ENCODE results near the gene PIK3R1.

- no peak for TF ChIP-seq HNF4A (conservative IDR thresholded peaks at IDR 0.05)
- no peak for TF ChIP-seq RAD21 (IDR thresholded peaks at IDR 0.05)
- TF ChIP-seq CTCF (IDR thresholded peaks at IDR 0.05; ENCODE audit: low read depth, low read length, missing input control): no peak
- no peak for TF ChIP-seq TAF1 (conservative IDR thresholded peaks at IDR 0.05)
- TF ChIP-seq JUND (IDR thresholded peaks at IDR 0.05): no peak
- no peak for TF ChIP-seq RXRA (IDR thresholded peaks at IDR 0.05)
- no peak for TF ChIP-seq ZBTB33 (IDR thresholded peaks at IDR 0.05)
- no peak for TF ChIP-seq REST (IDR thresholded peaks at IDR 0.05)
- no peak for TF ChIP-seq FOXA1 (IDR thresholded peaks at IDR 0.05)
These were observed 118.3 kb downstream of the PIK3R1 start for GRCh38 chr5:68333649-68334552.
